Common myeloid progenitor, CD34-positive (primary cell): ENCODE data around the gene NR6A1.

ENCODE experiments used
- CTCF ChIA-PET: fragments of 350-600 bp; sonication (Branson Sonifier 250); formaldehyde crosslinking; loops from one replicate; lab custom pipeline; 2021; ENCODE audit warnings: antibody characterized with exemption; lab: Charles Lee
- POLR2A ChIA-PET: fragments of 350-600 bp; sonication (Branson Sonifier 250); formaldehyde crosslinking; loops from one replicate; lab custom pipeline; 2021; ENCODE audit warnings: antibody characterized with exemption; lab: Charles Lee
- DNase-seq, 3 donors: peaks; one replicate each; pipeline versions ENCODE4 v3.0.0 to v3.0.0-alpha.2; 2013
- H3K27ac ChIP-seq, 2 experiments: 1 replicate in 1 of 2; 2 replicates in 1 of 2; pipeline ENCODE4 v1.7.0; 2013; ENCODE audit warnings: inconsistent platforms in 2 of 2, low read length in 2 of 2, mild to moderate bottlenecking in 2 of 2, low read depth in 1 of 2, moderate library complexity in 1 of 2; ENCODE audit not compliant: severe bottlenecking in 2 of 2, insufficient read depth in 1 of 2, poor library complexity in 1 of 2
- H3K27me3 ChIP-seq, 5 experiments: replicated peaks in 2 of 5; 1 replicate in 3 of 5; 2 replicates in 2 of 5; pipeline versions ENCODE4 v1.6.1 to v1.7.0; 2013; ENCODE audit warnings: low read length in 4 of 5, mild to moderate bottlenecking in 2 of 5, moderate library complexity in 2 of 5, inconsistent platforms in 1 of 5; ENCODE audit not compliant: insufficient read depth in 5 of 5, control insufficient read depth in 4 of 5
- H3K36me3 ChIP-seq, 4 experiments: 1 replicate in 2 of 4; 2 replicates in 2 of 4; pipeline versions ENCODE4 v1.6.1 to v1.7.0; 2013; ENCODE audit warnings: low read length in 3 of 4, control low read depth in 1 of 4, mild to moderate bottlenecking in 1 of 4; ENCODE audit not compliant: control insufficient read depth in 4 of 4, insufficient read depth in 4 of 4
- H3K4me1 ChIP-seq, 4 experiments: 1 replicate in 3 of 4; 2 replicates in 1 of 4; pipeline versions ENCODE4 v1.6.1 to v1.7.1; 2013; ENCODE audit warnings: low read length in 3 of 4, mild to moderate bottlenecking in 3 of 4, control low read depth in 1 of 4, inconsistent platforms in 1 of 4, moderate library complexity in 1 of 4; ENCODE audit not compliant: control insufficient read depth in 4 of 4, insufficient read depth in 4 of 4; ENCODE audit errors: control extremely low read depth in 1 of 4
- H3K4me3 ChIP-seq, 7 experiments: 1 replicate in 4 of 7; 2 replicates in 3 of 7; pipeline versions ENCODE4 v1.5.1 to v1.7.0; 2013; ENCODE audit warnings: mild to moderate bottlenecking in 7 of 7, low read length in 6 of 7, moderate library complexity in 6 of 7, inconsistent platforms in 2 of 7, low read depth in 2 of 7, control low read depth in 1 of 7; ENCODE audit not compliant: insufficient read depth in 4 of 7, control insufficient read depth in 1 of 7; ENCODE audit errors: extremely low read depth in 1 of 7
- H3K9me3 ChIP-seq, 5 experiments: 1 replicate in 4 of 5; 2 replicates in 1 of 5; pipeline versions ENCODE4 v1.6.1 to v1.7.1; 2013; ENCODE audit warnings: low read length in 4 of 5, mild to moderate bottlenecking in 2 of 5, inconsistent platforms in 1 of 5, low read depth in 1 of 5, moderate library complexity in 1 of 5; ENCODE audit not compliant: control insufficient read depth in 4 of 5, insufficient read depth in 2 of 5; ENCODE audit errors: control extremely low read depth in 1 of 5
- WGBS: methylation state at CpG from one replicate; pipeline ENCODE4 v1.1.5; 2013; ENCODE audit not compliant: insufficient coverage; 5-methylcytosine and 5-hydroxymethylcytosine counted together

Gene NR6A1

GRCh38 chr9:124766815-124767554, 4.1 kb downstream of the NR6A1 start:
- H3K9me3 ChIP-seq: no peaks in the 10 kb centered on the region
- no peaks in the 10 kb centered on the region for H3K36me3 ChIP-seq
- ChIA-PET POLR2A (interaction anchor here (1.6 kb wide), 1 partner anchor 95 kb away, joined by 5 read pairs; the partner anchor contains the start of gene ARPC5L), CTCF (interaction anchor here (0.6 to 7.9 kb wide), 14 partner anchors 9 to 216 kb away, joined by 3 to 96 read pairs (median 6); partner anchors contain the start of genes OLFML2A and WDR38)
- H3K4me3 ChIP-seq: no peak overlapping the region
- peak in 2 of 3 donors; percentile 55 to 64 for DNase-seq
- H3K27me3 ChIP-seq: no peaks in the 10 kb centered on the region
- H3K27ac ChIP-seq: no peak overlapping the region
- H3K4me1 ChIP-seq: peaks cover 13 to 52% (median 35%) of the 10 kb centered on the region in 4 experiments
- no CpG with 5 or more reads among the region's 4 CpGs for WGBS

- DNase-seq: no peak
- H3K27ac ChIP-seq: no peak overlapping the region
- H3K4me3 ChIP-seq: no peak overlapping the region
- ChIA-PET CTCF (interaction anchor here (0.6 to 7.9 kb wide), 15 partner anchors 8 to 215 kb away, joined by 3 to 96 read pairs (median 6); partner anchors contain the start of genes OLFML2A and WDR38), POLR2A (interaction anchor here (1.6 kb wide), 1 partner anchor 96 kb away, joined by 5 read pairs; the partner anchor contains the start of gene ARPC5L)
- peaks cover 13 to 52% (median 33%) of the 10 kb centered on the region in 4 experiments for H3K4me1 ChIP-seq
- 100% methylated on average over 1 of the region's 1 CpG for WGBS
- H3K9me3 ChIP-seq: no peaks in the 10 kb centered on the region
- no peaks in the 10 kb centered on the region for H3K27me3 ChIP-seq
- no peaks in the 10 kb centered on the region for H3K36me3 ChIP-seq
Measured at GRCh38 chr9:124766326-124766725, 4.8 kb downstream of the NR6A1 start.

GRCh38 chr9:124765439-124765835, 5.7 kb downstream of the NR6A1 start:
- no peaks in the 10 kb centered on the region for H3K9me3 ChIP-seq
- H3K27ac ChIP-seq: no peak overlapping the region
- H3K36me3 ChIP-seq: no peaks in the 10 kb centered on the region
- H3K27me3 ChIP-seq: no peaks in the 10 kb centered on the region
- ChIA-PET CTCF (interaction anchor here (0.9 to 7.9 kb wide), 20 partner anchors 9 to 214 kb away, joined by 3 to 96 read pairs (median 6); partner anchors contain the start of genes OLFML2A and WDR38), POLR2A (no interaction called here)
- peaks cover 13 to 61% (median 40%) of the 10 kb centered on the region in 4 experiments for H3K4me1 ChIP-seq
- no peak for DNase-seq
- H3K4me3 ChIP-seq: no peak overlapping the region
- WGBS: 95% methylated on average over 4 of the region's 6 CpGs

- Histone ChIP-seq H3K9me3 (no peaks in the 10 kb centered on the region), H3K4me3 (no peak overlapping the region), H3K4me1 (peaks cover 13 to 61% (median 42%) of the 10 kb centered on the region in 4 experiments), H3K27ac (no peak overlapping the region), H3K27me3 (no peaks in the 10 kb centered on the region), H3K36me3 (no peaks in the 10 kb centered on the region)
- peak in 2 of 3 donors; percentile 63 to 71 for DNase-seq
- CTCF ChIA-PET: interaction anchor here (0.6 to 7.9 kb wide), 29 partner anchors 8 to 214 kb away, joined by 3 to 96 read pairs (median 5); partner anchors contain the start of gene OLFML2A
- WGBS: no CpG with 5 or more reads among the region's 6 CpGs
- POLR2A ChIA-PET: no interaction called here
Measured at GRCh38 chr9:124764774-124765438, 6.2 kb downstream of the NR6A1 start.

- Histone ChIP-seq H3K27ac (no peak overlapping the region), H3K4me1 (peaks cover 19 to 64% (median 43%) of the 10 kb centered on the region in 4 experiments), H3K27me3 (no peaks in the 10 kb centered on the region), H3K36me3 (no peaks in the 10 kb centered on the region), H3K9me3 (no peaks in the 10 kb centered on the region), H3K4me3 (no peak overlapping the region)
- 100% methylated on average over 1 of the region's 3 CpGs for WGBS
- POLR2A ChIA-PET: no interaction called here
- no peak for DNase-seq
- CTCF ChIA-PET: interaction anchor here (0.8 to 7.9 kb wide), 7 partner anchors 9 to 219 kb away, joined by 3 to 96 read pairs (median 10); partner anchors contain the start of genes NR6A1 and OLFML2A
Measured at GRCh38 chr9:124762633-124763032, 8.5 kb downstream of the NR6A1 start.

- peaks cover 25 to 64% (median 44%) of the 10 kb centered on the region in 4 experiments for H3K4me1 ChIP-seq
- H3K36me3 ChIP-seq: no peaks in the 10 kb centered on the region
- ChIA-PET CTCF (interaction anchor here (2.4 to 7.9 kb wide), 3 partner anchors 8 to 48 kb away, joined by 10 to 96 read pairs (median 24); partner anchors contain the start of gene NR6A1), POLR2A (no interaction called here)
- H3K4me3 ChIP-seq: no peak overlapping the region
- H3K27ac ChIP-seq: no peak overlapping the region
- H3K27me3 ChIP-seq: no peaks in the 10 kb centered on the region
- DNase-seq: no peak
- WGBS: no CpG with 5 or more reads among the region's 3 CpGs
- H3K9me3 ChIP-seq: no peaks in the 10 kb centered on the region
Measured at GRCh38 chr9:124761710-124762109, 9.4 kb downstream of the NR6A1 start.
